ENCODE results near the gene ZNF484.

- TF ChIP-seq EP300 (IDR thresholded peaks at IDR 0.05) (no peak), CTCF (IDR thresholded peaks at IDR 0.05) (no peak), POLR2A (IDR thresholded peaks at IDR 0.05) (no peak)
These were observed 48.4 kb downstream of the ZNF484 start for GRCh38 chr9:92829420-92829819.
